OCI-LY3 (cell line): ENCODE data around the gene EPB41L4A.

Experiments
- H2AFZ ChIP-seq: fragments of 200-600, 300-600 bp; shearing (Covaris generic); 2 replicates; pipeline ENCODE4 v1.6.0; 2014; ENCODE audit warnings: antibody characterized with exemption, low read depth, low read length
- H3K27ac ChIP-seq: fragments of 200-600, 300-600 bp; sonication (generic); 2 replicates; pipeline ENCODE4 v1.5.1; 2014; ENCODE audit warnings: mild to moderate bottlenecking, low read length, moderate library complexity, mixed read lengths
- H3K27me3 ChIP-seq: fragments of 200-600, 300-600 bp; sonication (generic); 2 replicates; pipeline ENCODE4 v1.6.1; 2014; ENCODE audit warnings: low read depth, low read length, mixed read lengths
- H3K36me3 ChIP-seq: fragments of 200-600, 300-600 bp; sonication (generic); replicated peaks from 2 replicates; pipeline ENCODE3; 2014; ENCODE audit warnings: low read depth, low read length, mixed read lengths
- H3K4me1 ChIP-seq: fragments of 300-600, 200-600 bp; sonication (generic); 2 replicates; pipeline ENCODE4 v1.6.1; 2014; ENCODE audit warnings: low read length, mixed read lengths
- H3K4me2 ChIP-seq: fragments of 200-600, 300-600 bp; sonication (generic); 2 replicates; pipeline ENCODE4 v1.6.1; 2014; ENCODE audit warnings: low read length, mixed read lengths
- H3K4me3 ChIP-seq: fragments of 300-600, 200-600 bp; sonication (generic); 2 replicates; pipeline ENCODE4 v1.5.1; 2014; ENCODE audit warnings: antibody characterized with exemption, mild to moderate bottlenecking, low read length, moderate library complexity
- H3K79me2 ChIP-seq: fragments of 300-600, 200-600 bp; shearing (Covaris generic); 2 replicates; pipeline ENCODE4 v1.6.1; 2014; ENCODE audit warnings: mild to moderate bottlenecking, low read length, mixed read lengths
- H3K9ac ChIP-seq: fragments of 300-600, 200-600 bp; shearing (Covaris generic); 2 replicates; pipeline ENCODE4 v1.6.0; 2014; ENCODE audit warnings: mild to moderate bottlenecking, low read length, moderate library complexity
- H3K9me3 ChIP-seq: fragments of 200-600, 300-600 bp; shearing (Covaris generic); 2 replicates; pipeline ENCODE4 v1.6.1; 2014; ENCODE audit warnings: low read length, mixed read lengths; ENCODE audit not compliant: insufficient read depth
- H4K20me1 ChIP-seq: fragments of 200-600, 300-600 bp; sonication (generic); 2 replicates; pipeline ENCODE4 v1.6.1; 2016; ENCODE audit warnings: low read length, mixed read lengths; ENCODE audit not compliant: insufficient read depth
- EZH2phosphoT487 ChIP-seq: fragments of 200-600 bp; shearing (Covaris generic); IDR thresholded peaks from 2 replicates; pipeline ENCODE4 v1.6.1; 2018; ENCODE audit warnings: antibody characterized with exemption, mixed run types, low read depth
- TF ChIP-seq, protein P1 (sequence below): fragments of 200-600, 300-600 bp; sonication (generic); IDR thresholded peaks from 2 replicates; pipeline ENCODE4 v1.5.1; 2014; ENCODE audit warnings: antibody characterized with exemption, low read length, low read depth

The EPB41L4A gene

DNA sequence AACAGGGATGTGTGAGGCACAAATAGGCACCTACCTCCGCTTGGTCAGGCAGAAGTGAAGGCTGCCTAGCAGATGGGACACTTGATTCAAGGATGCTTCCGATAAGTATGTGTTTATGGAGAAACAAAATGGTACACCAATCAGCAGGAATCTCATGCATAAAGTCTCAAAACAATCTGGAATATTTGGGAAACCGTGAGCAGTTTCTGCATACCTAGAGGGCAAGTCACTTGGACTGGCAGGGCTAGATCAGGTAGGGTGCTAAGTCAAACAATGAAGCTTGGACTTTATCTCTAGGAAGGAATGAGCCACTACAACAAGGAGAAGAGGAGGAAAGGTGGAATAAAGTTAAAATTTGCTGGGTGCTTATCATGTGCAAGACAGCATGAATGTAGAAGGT, 5.5 kb downstream of the EPB41L4A start:
- H3K9ac ChIP-seq = no peak overlapping the region
- H4K20me1 ChIP-seq = no peaks in the 10 kb centered on the region
- H3K36me3 ChIP-seq = no peaks in the 10 kb centered on the region
- H3K79me2 ChIP-seq = no peaks in the 10 kb centered on the region
- no peak overlapping the region for H2AFZ ChIP-seq
- H3K27ac ChIP-seq = no peak overlapping the region
- no peaks in the 10 kb centered on the region for H3K9me3 ChIP-seq
- no peak for TF ChIP-seq EZH2phosphoT487
- TF ChIP-seq, protein P1, sequence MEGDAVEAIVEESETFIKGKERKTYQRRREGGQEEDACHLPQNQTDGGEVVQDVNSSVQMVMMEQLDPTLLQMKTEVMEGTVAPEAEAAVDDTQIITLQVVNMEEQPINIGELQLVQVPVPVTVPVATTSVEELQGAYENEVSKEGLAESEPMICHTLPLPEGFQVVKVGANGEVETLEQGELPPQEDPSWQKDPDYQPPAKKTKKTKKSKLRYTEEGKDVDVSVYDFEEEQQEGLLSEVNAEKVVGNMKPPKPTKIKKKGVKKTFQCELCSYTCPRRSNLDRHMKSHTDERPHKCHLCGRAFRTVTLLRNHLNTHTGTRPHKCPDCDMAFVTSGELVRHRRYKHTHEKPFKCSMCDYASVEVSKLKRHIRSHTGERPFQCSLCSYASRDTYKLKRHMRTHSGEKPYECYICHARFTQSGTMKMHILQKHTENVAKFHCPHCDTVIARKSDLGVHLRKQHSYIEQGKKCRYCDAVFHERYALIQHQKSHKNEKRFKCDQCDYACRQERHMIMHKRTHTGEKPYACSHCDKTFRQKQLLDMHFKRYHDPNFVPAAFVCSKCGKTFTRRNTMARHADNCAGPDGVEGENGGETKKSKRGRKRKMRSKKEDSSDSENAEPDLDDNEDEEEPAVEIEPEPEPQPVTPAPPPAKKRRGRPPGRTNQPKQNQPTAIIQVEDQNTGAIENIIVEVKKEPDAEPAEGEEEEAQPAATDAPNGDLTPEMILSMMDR = no peak
- peaks cover 7% of the 10 kb centered on the region; the same call in 1 of the 2 replicates for H3K4me1 ChIP-seq
- no peak overlapping the region for H3K4me3 ChIP-seq
- no peak overlapping the region for H3K4me2 ChIP-seq
- H3K27me3 ChIP-seq = no peaks in the 10 kb centered on the region

DNA sequence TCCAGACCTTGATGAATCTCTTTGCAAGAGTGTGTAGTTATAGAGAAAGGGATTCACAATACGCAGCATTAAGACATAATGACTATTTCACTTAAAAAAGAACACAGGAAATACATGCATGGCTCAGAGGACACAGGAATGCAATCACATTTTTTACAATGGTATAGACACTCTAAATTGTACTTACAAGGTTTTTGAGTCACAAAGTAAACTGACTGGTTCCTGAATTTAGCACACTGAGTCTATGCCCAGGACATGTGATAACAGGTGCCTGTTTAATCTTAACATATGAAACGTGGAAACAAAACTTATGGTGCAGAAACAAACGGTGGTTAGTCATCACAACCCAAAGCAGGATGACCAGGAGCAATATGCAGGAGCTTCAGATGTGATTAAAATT, 6.7 kb downstream of the EPB41L4A start:
- TF ChIP-seq EZH2phosphoT487 = no peak
- TF ChIP-seq, protein P1 = no peak
- no peak overlapping the region for H3K4me2 ChIP-seq

DNA sequence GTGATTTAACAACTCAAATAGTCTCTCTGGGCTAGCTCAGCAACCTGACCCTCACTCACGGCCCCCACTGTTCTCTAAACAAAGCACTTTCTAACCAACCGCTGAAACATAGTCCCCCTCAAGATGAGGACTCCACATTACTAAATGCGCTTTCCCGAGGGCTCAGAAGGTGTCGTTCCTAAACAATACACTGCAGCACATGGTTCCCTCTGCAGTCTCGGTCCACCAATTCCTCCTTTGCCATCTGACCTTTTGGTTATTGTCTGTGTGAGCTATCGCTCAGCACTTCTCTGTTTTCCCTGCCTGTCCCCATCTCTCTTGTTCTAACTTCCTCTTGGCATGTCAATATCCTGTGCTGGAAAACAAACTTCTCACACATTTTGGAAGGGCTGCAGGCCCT, 7.2 kb downstream of the EPB41L4A start:
- no peak overlapping the region for H3K27ac ChIP-seq

More for the DNA sequence above, 6.7 kb downstream of the EPB41L4A start:
- Histone ChIP-seq H3K9ac (no peak overlapping the region), H3K4me3 (no peak overlapping the region), H3K9me3 (no peaks in the 10 kb centered on the region), H2AFZ (no peak overlapping the region), H3K4me1 (peaks cover 7% of the 10 kb centered on the region; the same call in 1 of the 2 replicates), H3K27ac (no peak overlapping the region), H3K79me2 (no peaks in the 10 kb centered on the region), H4K20me1 (no peaks in the 10 kb centered on the region), H3K27me3 (no peaks in the 10 kb centered on the region), H3K36me3 (no peaks in the 10 kb centered on the region)

DNA sequence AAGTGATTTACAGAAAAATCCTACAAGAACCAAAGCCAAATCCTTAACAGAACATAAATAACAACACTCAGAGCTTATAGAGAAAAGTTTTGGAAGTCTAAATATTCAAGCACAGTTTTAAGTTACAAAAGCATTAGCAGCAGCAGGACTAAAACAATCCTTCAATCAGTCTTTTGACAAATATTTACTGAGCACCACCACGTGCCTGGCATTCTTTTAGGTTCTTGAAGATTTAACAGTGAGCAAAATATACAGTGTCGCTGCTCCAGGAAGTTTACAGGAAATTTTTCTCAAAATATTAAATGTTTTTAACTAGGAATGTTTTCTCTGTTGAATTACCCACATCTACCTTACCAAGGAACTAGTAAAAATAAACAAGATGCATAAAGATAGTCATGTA, 11.4 kb downstream of the EPB41L4A start:
- Histone ChIP-seq H3K9me3 (no peaks in the 10 kb centered on the region), H3K9ac (no peak overlapping the region)

More for the DNA sequence above, 7.2 kb downstream of the EPB41L4A start:
- H4K20me1 ChIP-seq = no peaks in the 10 kb centered on the region
- TF ChIP-seq EZH2phosphoT487 = no peak
- TF ChIP-seq, protein P1 = no peak
- H3K79me2 ChIP-seq = no peaks in the 10 kb centered on the region
- H3K4me2 ChIP-seq = no peak overlapping the region
- no peaks in the 10 kb centered on the region for H3K27me3 ChIP-seq
- no peaks in the 10 kb centered on the region for H3K36me3 ChIP-seq
- no peak overlapping the region for H3K9ac ChIP-seq
- H3K9me3 ChIP-seq = no peaks in the 10 kb centered on the region
- H2AFZ ChIP-seq = no peak overlapping the region
- H3K4me1 ChIP-seq = peaks cover 7% of the 10 kb centered on the region; the same call in 1 of the 2 replicates
- H3K4me3 ChIP-seq = no peak overlapping the region

More for the DNA sequence above, 11.4 kb downstream of the EPB41L4A start:
- Histone ChIP-seq H4K20me1 (no peaks in the 10 kb centered on the region), H3K36me3 (no peaks in the 10 kb centered on the region), H2AFZ (no peak overlapping the region), H3K27ac (no peak overlapping the region), H3K27me3 (no peaks in the 10 kb centered on the region), H3K79me2 (no peaks in the 10 kb centered on the region), H3K4me3 (no peak overlapping the region), H3K4me1 (peaks cover 9% of the 10 kb centered on the region; the same call in 1 of the 2 replicates), H3K4me2 (no peak overlapping the region)
- no peak for TF ChIP-seq EZH2phosphoT487
- TF ChIP-seq, protein P1 = no peak
